DND-41 (cell line): Measurements from ENCODE around the gene PITPNC1.
"Not testable (repeated sequence)": the region's sequence is repeated elsewhere in the genome, so short reads cannot be mapped to it uniquely, and the experiment has no call there.

Source experiments
- EZH2 ChIP-seq: IDR thresholded peaks from 3 replicates; pipeline ENCODE4 v1.6.1; 2012; ENCODE audit warnings: borderline replicate concordance, low read depth, mild to moderate bottlenecking, moderate library complexity, low read length, inconsistent platforms; ENCODE audit not compliant: severe bottlenecking
- TF ChIP-seq, protein P1 (sequence below): IDR thresholded peaks from 2 replicates; pipeline ENCODE4 v1.5.1; 2012; ENCODE audit warnings: borderline replicate concordance, low read length, moderate library complexity, mild to moderate bottlenecking; ENCODE audit not compliant: poor library complexity, severe bottlenecking; ENCODE audit errors: extremely low read depth

DNA sequence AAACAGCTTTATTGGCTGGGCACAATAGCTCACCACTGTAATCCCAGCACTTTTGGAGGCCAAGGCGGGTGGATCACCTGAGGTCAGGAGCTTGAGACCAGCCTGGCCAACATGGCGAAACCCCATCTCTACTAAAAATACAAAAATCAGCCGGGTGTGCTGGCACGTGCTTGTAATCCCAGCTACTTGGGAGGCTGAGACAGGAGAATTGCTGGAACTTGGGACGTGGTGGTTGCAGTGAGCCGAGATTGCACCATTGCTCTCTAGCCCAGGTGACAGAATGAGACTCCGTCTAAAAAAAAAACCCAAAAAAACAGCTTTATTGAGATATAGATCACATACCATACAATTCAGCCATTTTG, 274.1 kb downstream of the PITPNC1 start:
- TF ChIP-seq, protein P1, sequence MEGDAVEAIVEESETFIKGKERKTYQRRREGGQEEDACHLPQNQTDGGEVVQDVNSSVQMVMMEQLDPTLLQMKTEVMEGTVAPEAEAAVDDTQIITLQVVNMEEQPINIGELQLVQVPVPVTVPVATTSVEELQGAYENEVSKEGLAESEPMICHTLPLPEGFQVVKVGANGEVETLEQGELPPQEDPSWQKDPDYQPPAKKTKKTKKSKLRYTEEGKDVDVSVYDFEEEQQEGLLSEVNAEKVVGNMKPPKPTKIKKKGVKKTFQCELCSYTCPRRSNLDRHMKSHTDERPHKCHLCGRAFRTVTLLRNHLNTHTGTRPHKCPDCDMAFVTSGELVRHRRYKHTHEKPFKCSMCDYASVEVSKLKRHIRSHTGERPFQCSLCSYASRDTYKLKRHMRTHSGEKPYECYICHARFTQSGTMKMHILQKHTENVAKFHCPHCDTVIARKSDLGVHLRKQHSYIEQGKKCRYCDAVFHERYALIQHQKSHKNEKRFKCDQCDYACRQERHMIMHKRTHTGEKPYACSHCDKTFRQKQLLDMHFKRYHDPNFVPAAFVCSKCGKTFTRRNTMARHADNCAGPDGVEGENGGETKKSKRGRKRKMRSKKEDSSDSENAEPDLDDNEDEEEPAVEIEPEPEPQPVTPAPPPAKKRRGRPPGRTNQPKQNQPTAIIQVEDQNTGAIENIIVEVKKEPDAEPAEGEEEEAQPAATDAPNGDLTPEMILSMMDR = not testable (repeated sequence)
- TF ChIP-seq EZH2 = not testable (repeated sequence)
